Tibial artery (tissue), 4 donors: ENCODE measurements around the gene RABGAP1L.

Experiments used
- DNase-seq, 2 donors: peaks; one replicate each; pipeline ENCODE4 v3.0.0-alpha.2; 2019
- H3K27ac ChIP-seq, 2 donors: fragments of 200-600 bp; sonication (generic) in 1 of 2; 1 replicate in 1 of 2; 2 replicates in 1 of 2; pipeline ENCODE4 v1.5.1; 2018 to 2019; ENCODE audit warnings: mild to moderate bottlenecking in 1 of 2
- H3K27me3 ChIP-seq, 2 donors: fragments of 200-600 bp; sonication (generic) in 1 of 2; one replicate each; pipeline versions ENCODE4 v1.5.1 to v1.6.0; 2016 to 2019
- H3K36me3 ChIP-seq, 3 donors: fragments of 200-600 bp; sonication (generic) in 2 of 3; one replicate each; pipeline ENCODE4 v1.5.1; 2016 to 2019; ENCODE audit warnings: mild to moderate bottlenecking in 2 of 3
- H3K4me1 ChIP-seq, 4 donors: fragments of 200-600 bp; sonication (generic) in 2 of 4; 1 replicate in 3 of 4; 2 replicates in 1 of 4; pipeline ENCODE4 v1.5.1; 2016 to 2019
- H3K4me3 ChIP-seq, 2 donors: fragments of 200-600 bp; sonication (generic) in 1 of 2; 1 replicate in 1 of 2; 2 replicates in 1 of 2; pipeline ENCODE4 v1.5.1; 2018 to 2019; ENCODE audit warnings: mild to moderate bottlenecking in 2 of 2
- H3K9me3 ChIP-seq, 3 donors: fragments of 200-600 bp; sonication (generic) in 1 of 3; one replicate each; pipeline ENCODE4 v1.5.1; 2016 to 2019
- intact Hi-C: fragments of 100-400 bp; cut with DNase I; formaldehyde crosslinking; loops from one replicate; pipeline ENCODE4 v1.15.0; 2023; ENCODE audit warnings: low total_unique reads
- TF ChIP-seq, protein P1 (sequence below), 2 experiments: fragments of 200-600 bp in 1 of 2; fragments of 450-650 bp in 1 of 2; IDR thresholded peaks; one replicate each; pipeline ENCODE4 v1.5.1; 2017 to 2019; ENCODE audit warnings: antibody characterized with exemption in 2 of 2, mild to moderate bottlenecking in 1 of 2, moderate library complexity in 1 of 2

Gene RABGAP1L

GRCh38 chr1:174768949-174769348, 609.6 kb downstream of the RABGAP1L start:
- H3K9me3 ChIP-seq = no peaks in the 10 kb centered on the region
- no peaks in the 10 kb centered on the region for H3K36me3 ChIP-seq
- H3K4me1 ChIP-seq = no peaks in the 10 kb centered on the region
- intact Hi-C loops = loop anchor here (5.0 kb wide), 1 partner anchor 213 kb away; no protein-coding TSS in a partner anchor
- no peak overlapping the region for H3K27ac ChIP-seq
- no peaks in the 10 kb centered on the region for H3K27me3 ChIP-seq
- no peak for DNase-seq
- no peak overlapping the region for H3K4me3 ChIP-seq
- TF ChIP-seq, protein P1, sequence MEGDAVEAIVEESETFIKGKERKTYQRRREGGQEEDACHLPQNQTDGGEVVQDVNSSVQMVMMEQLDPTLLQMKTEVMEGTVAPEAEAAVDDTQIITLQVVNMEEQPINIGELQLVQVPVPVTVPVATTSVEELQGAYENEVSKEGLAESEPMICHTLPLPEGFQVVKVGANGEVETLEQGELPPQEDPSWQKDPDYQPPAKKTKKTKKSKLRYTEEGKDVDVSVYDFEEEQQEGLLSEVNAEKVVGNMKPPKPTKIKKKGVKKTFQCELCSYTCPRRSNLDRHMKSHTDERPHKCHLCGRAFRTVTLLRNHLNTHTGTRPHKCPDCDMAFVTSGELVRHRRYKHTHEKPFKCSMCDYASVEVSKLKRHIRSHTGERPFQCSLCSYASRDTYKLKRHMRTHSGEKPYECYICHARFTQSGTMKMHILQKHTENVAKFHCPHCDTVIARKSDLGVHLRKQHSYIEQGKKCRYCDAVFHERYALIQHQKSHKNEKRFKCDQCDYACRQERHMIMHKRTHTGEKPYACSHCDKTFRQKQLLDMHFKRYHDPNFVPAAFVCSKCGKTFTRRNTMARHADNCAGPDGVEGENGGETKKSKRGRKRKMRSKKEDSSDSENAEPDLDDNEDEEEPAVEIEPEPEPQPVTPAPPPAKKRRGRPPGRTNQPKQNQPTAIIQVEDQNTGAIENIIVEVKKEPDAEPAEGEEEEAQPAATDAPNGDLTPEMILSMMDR (IDR thresholded peaks at IDR 0.05) = no peak

DNA sequence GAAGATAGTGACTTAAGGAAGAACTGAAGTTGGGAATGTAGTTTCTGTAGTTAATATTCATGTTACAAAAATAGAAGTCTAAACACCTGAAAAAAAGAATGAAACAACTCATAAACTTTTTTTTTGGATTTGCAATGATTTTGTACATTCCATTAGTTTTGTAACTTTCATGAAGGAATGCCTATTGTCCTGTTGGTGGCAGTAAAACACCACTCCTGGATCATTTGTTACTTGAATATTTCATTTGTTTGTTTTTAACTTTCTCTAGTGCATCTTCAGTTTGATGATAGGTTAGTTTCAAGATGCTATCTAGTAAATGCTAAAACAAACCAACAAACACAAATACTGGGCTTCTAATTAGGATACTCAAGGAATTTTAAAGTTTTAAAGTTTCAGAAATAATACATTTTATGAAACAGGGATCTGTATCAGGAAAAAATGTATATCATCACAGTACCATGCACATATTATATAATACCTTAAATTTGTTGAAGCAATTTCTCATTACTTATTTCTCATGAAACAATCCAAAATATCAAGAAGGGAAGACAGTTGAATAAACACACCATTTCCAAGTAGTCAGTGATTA, 610.7 kb downstream of the RABGAP1L start:
- DNase-seq = no peak
- H3K27me3 ChIP-seq = no peaks in the 10 kb centered on the region
- no peaks in the 10 kb centered on the region for H3K9me3 ChIP-seq
- H3K4me1 ChIP-seq = no peaks in the 10 kb centered on the region
- TF ChIP-seq, protein P1 (IDR thresholded peaks at IDR 0.05) = peak; percentile 78 to 81
- H3K27ac ChIP-seq = no peak overlapping the region
- intact Hi-C loops = loop anchor here (5.0 kb wide), 1 partner anchor 212 kb away; no protein-coding TSS in a partner anchor
- H3K4me3 ChIP-seq = no peak overlapping the region
- H3K36me3 ChIP-seq = no peaks in the 10 kb centered on the region

DNA sequence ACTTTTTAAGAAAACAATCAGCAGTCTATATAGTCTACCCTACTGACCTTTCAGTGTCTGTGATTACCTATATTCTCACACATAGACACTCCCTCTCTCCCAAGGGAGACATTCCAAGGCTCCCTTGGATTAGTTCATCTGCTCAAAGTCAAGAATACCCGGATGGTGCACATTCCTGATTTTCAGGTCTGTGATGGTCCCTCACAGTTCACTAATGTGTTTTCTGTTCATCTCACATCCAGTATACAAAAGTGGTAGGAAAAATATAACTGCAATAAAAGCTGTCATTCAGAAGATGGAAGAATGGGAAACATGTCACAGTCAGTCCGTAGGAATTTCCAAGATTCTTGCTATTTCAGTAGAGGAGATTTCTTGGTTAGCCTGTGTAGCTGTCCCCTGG, 616.3 kb downstream of the RABGAP1L start:
- H3K27ac ChIP-seq = no peak overlapping the region
- H3K4me3 ChIP-seq = no peak overlapping the region
- TF ChIP-seq, protein P1 (IDR thresholded peaks at IDR 0.05) = no peak
- no peaks in the 10 kb centered on the region for H3K4me1 ChIP-seq
- H3K27me3 ChIP-seq = no peaks in the 10 kb centered on the region
- intact Hi-C loops = no loop called here
- DNase-seq = no peak
- no peaks in the 10 kb centered on the region for H3K9me3 ChIP-seq
- H3K36me3 ChIP-seq = no peaks in the 10 kb centered on the region

DNA sequence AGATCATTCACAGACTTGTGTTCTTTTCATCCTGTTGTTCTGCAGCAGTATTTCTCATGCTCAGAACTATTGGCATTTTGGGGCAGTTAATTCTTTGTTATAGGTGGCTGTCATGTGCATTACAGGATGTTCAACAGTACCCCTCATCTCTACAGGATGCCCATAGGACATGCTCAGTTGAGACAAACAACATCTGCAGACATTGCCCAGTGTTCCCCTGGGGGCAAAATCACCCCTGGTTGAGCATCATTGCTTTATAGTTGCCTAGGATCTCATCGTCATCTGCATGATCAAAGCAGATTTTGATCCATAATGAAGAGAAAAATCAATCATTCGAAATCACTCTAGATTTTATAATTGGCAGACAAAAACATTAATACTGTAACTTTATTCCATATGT, 617.9 kb downstream of the RABGAP1L start:
- Histone ChIP-seq H3K36me3 (no peaks in the 10 kb centered on the region), H3K9me3 (no peaks in the 10 kb centered on the region), H3K4me1 (no peaks in the 10 kb centered on the region), H3K4me3 (no peak overlapping the region), H3K27ac (no peak overlapping the region), H3K27me3 (no peaks in the 10 kb centered on the region)
- intact Hi-C loops = no loop called here
- TF ChIP-seq, protein P1 (IDR thresholded peaks at IDR 0.05) = no peak
- DNase-seq = no peak

DNA sequence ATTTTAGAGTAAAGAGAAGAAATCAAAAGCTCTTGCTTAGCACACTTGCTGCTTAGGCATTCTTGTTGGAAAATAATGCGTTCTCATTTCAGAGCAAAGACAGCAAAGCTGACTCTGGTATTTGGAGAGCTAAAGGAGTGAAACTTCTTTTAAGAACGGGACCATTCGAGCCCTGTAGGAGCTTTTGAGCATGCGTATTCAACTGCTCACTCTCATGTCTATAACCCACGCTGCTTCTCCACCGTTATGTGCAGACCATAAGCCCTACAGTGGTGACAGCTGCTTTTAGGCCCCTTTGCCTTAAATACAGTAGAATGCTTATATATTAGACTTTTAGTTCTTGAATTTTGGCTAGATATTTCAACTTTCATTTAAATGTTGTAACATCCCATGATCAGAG, 626.2 kb downstream of the RABGAP1L start:
- intact Hi-C loops = no loop called here
- Histone ChIP-seq H3K27me3 (no peaks in the 10 kb centered on the region), H3K27ac (no peak overlapping the region), H3K9me3 (no peaks in the 10 kb centered on the region), H3K4me1 (peaks cover 0 to 26% (median 4%) of the 10 kb centered on the region in 4 donors), H3K36me3 (no peaks in the 10 kb centered on the region), H3K4me3 (no peak overlapping the region)
- TF ChIP-seq, protein P1 (IDR thresholded peaks at IDR 0.05) = no peak
- DNase-seq = no peak

DNA sequence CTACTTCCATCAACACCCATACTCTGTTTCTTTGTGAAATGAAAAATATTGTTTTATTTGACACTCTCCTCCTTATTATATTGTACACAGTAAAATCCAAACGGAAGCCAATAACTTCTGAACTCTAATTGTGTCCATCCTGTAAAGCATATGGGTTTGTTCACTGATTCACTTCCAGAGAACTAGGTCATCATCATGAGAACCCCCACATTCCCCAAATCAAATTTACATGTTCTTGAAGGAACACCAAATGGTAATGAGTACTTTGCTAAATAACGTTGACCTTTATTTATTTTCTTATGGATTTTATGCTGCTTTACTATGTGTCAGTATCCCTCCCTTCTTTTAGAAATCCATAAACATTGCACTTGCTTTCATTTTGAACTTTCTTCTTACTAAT, 627.0 kb downstream of the RABGAP1L start:
- no peaks in the 10 kb centered on the region for H3K9me3 ChIP-seq
- H3K4me1 ChIP-seq = peaks cover 0 to 26% (median 4%) of the 10 kb centered on the region in 4 donors
- no peaks in the 10 kb centered on the region for H3K27me3 ChIP-seq
- no peak overlapping the region for H3K27ac ChIP-seq
- TF ChIP-seq, protein P1 (IDR thresholded peaks at IDR 0.05) = no peak
- intact Hi-C loops = no loop called here
- DNase-seq = no peak
- H3K36me3 ChIP-seq = no peaks in the 10 kb centered on the region
- no peak overlapping the region for H3K4me3 ChIP-seq
